ENCODE data around the gene ALK.

- TF ChIP-seq CTCF (tag by site-specific recombination; IDR thresholded peaks at IDR 0.05) (no peak), YY1 (tag by site-specific recombination; IDR thresholded peaks at IDR 0.05) (no peak), ZBTB7A (tag by site-specific recombination; IDR thresholded peaks at IDR 0.05; ENCODE audit: low read depth) (no peak), ZBTB11 (tag by site-specific recombination; conservative IDR thresholded peaks at IDR 0.05; ENCODE audit: low read depth) (no peak), KLF9 (tag by site-specific recombination; IDR thresholded peaks at IDR 0.05; ENCODE audit: low read depth) (no peak), ZNF645 (tag by site-specific recombination; IDR thresholded peaks at IDR 0.05) (no peak), GLIS1 (tag by site-specific recombination; IDR thresholded peaks at IDR 0.05) (no peak), ATF2 (tag by site-specific recombination; IDR thresholded peaks at IDR 0.05; ENCODE audit: low read depth) (no peak), ZNF785 (tag by site-specific recombination; IDR thresholded peaks at IDR 0.05) (no peak), ZNF629 (tag by site-specific recombination; IDR thresholded peaks at IDR 0.05) (no peak), ZFP3 (tag by site-specific recombination; IDR thresholded peaks at IDR 0.05; ENCODE audit: low read depth) (no peak), ZBTB8A (tag by site-specific recombination; IDR thresholded peaks at IDR 0.05) (no peak)
- TF ChIP-seq, protein P1, sequence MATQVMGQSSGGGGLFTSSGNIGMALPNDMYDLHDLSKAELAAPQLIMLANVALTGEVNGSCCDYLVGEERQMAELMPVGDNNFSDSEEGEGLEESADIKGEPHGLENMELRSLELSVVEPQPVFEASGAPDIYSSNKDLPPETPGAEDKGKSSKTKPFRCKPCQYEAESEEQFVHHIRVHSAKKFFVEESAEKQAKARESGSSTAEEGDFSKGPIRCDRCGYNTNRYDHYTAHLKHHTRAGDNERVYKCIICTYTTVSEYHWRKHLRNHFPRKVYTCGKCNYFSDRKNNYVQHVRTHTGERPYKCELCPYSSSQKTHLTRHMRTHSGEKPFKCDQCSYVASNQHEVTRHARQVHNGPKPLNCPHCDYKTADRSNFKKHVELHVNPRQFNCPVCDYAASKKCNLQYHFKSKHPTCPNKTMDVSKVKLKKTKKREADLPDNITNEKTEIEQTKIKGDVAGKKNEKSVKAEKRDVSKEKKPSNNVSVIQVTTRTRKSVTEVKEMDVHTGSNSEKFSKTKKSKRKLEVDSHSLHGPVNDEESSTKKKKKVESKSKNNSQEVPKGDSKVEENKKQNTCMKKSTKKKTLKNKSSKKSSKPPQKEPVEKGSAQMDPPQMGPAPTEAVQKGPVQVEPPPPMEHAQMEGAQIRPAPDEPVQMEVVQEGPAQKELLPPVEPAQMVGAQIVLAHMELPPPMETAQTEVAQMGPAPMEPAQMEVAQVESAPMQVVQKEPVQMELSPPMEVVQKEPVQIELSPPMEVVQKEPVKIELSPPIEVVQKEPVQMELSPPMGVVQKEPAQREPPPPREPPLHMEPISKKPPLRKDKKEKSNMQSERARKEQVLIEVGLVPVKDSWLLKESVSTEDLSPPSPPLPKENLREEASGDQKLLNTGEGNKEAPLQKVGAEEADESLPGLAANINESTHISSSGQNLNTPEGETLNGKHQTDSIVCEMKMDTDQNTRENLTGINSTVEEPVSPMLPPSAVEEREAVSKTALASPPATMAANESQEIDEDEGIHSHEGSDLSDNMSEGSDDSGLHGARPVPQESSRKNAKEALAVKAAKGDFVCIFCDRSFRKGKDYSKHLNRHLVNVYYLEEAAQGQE (tag by site-specific recombination; IDR thresholded peaks at IDR 0.05): no peak
- TF ChIP-seq, protein P2, sequence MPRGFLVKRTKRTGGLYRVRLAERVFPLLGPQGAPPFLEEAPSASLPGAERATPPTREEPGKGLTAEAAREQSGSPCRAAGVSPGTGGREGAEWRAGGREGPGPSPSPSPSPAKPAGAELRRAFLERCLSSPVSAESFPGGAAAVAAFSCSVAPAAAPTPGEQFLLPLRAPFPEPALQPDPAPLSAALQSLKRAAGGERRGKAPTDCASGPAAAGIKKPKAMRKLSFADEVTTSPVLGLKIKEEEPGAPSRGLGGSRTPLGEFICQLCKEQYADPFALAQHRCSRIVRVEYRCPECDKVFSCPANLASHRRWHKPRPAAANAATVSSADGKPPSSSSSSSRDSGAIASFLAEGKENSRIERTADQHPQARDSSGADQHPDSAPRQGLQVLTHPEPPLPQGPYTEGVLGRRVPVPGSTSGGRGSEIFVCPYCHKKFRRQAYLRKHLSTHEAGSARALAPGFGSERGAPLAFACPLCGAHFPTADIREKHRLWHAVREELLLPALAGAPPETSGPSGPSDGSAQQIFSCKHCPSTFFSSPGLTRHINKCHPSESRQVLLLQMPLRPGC (tag by site-specific recombination; IDR thresholded peaks at IDR 0.05): no peak
Observed at GRCh38 chr2:29576231-29576630, 345.2 kb downstream of the ALK start.

Measured in HEK293 (cell line).